OCI-LY1 (cell line): ENCODE results near the gene BMP6.

Source experiments
- CTCF ChIP-seq: fragments of 200-600 bp; sonication (generic), shearing (Covaris generic); IDR thresholded peaks from 2 replicates; pipeline ENCODE4 v1.5.1; 2017; ENCODE audit warnings: mild to moderate bottlenecking, antibody characterized with exemption, low read length, moderate library complexity, mixed read lengths
- EZH2 ChIP-seq: fragments of 200-600 bp; sonication (generic), shearing (Covaris generic); IDR thresholded peaks from 2 replicates; pipeline ENCODE4 v1.8.0; 2017; ENCODE audit warnings: borderline replicate concordance, mixed run types, mild to moderate bottlenecking, antibody characterized with exemption, low read length, moderate library complexity, mixed read lengths

- TF ChIP-seq CTCF (no peak), EZH2 (no peak)
These were observed 27.9 kb upstream of the BMP6 start for GRCh38 chr6:7697820-7698623.
